GM20000 (cell line): ENCODE measurements around the gene ASRGL1.
"Not testable (repeated sequence)": the region's sequence is repeated elsewhere in the genome, so short reads cannot be mapped to it uniquely, and the experiment has no call there.

Experiments
- DNase-seq: peaks from one replicate; pipeline ENCODE4 v3.0.0; 2012; ENCODE audit warnings: low spot score
- CTCF ChIP-seq: IDR thresholded peaks from 2 replicates; pipeline ENCODE4 v1.5.1; 2012; ENCODE audit warnings: mild to moderate bottlenecking, control low read depth; ENCODE audit errors: extremely low read depth, missing control alignments

Gene ASRGL1

GRCh38 chr11:62341588-62341987 is 4.3 kb downstream of the ASRGL1 start:
- no peak for DNase-seq
- no peak for TF ChIP-seq CTCF

GRCh38 chr11:62343646-62344190 is 6.5 kb downstream of the ASRGL1 start:
- DNase-seq = not testable (repeated sequence)

GRCh38 chr11:62344210-62344609 is 7.0 kb downstream of the ASRGL1 start:
- TF ChIP-seq CTCF = no peak
- DNase-seq = no peak

- no peak for DNase-seq
- no peak for TF ChIP-seq CTCF
Observed at GRCh38 chr11:62345861-62346260, 8.6 kb downstream of the ASRGL1 start.

GRCh38 chr11:62352355-62353336 is 15.4 kb downstream of the ASRGL1 start:
- no peak for TF ChIP-seq CTCF
- peak; percentile 69 for DNase-seq

- DNase-seq = no peak
- TF ChIP-seq CTCF = no peak
Observed at GRCh38 chr11:62353841-62354240, 16.6 kb downstream of the ASRGL1 start.

GRCh38 chr11:62358273-62358672 is 21.0 kb downstream of the ASRGL1 start:
- TF ChIP-seq CTCF = no peak
- no peak for DNase-seq
